GM18907 (cell line): ENCODE data around the gene RFXAP.

Experiments
- ATAC-seq: cut with Tn5 transposase; IDR thresholded peaks from one replicate; pipeline ENCODE4 v1.9.1; 2021; ENCODE audit warnings: mild to moderate bottlenecking, moderate library complexity; ENCODE audit not compliant: unreplicated experiment

RFXAP gene

DNA sequence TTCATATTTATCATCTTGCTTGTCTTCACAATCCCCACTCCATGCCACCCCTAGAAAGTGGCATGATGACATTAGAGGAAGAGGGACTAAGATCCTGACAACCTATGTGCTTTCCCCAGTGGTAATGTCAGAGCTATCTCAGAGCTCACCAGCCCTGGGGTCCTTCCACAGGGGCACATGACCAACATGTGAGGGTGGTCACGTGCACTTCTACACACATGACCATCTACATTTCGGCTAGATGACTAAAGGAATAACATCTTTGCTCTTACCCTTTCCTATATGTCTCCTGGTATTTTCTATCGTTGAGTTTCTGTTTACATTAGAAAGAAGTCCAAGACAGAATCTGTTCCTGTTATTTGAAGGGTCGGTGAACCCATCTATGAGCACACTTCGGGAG is 46.2 kb downstream of the RFXAP start:
- ATAC-seq = no peak

DNA sequence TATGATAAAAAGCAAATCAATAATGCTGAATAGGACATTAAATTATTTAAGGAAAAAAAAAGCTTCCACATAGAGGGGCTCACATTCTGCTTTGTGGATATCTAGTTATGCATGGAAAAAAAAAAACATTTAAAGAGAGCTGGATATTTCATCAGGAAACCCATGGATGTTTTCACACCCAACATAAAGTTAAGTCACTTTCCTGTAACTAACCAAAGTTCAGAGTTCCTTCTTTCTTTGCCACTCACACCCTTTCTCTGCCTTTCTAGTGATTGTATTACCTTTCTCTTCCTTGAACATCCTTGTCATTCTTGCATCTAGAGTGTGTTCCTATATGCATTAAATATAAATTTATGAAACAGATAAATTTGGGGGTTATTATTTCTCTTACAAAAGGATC is 47.2 kb downstream of the RFXAP start:
- ATAC-seq = no peak

GRCh38 chr13:36870050-36870692 is 51.1 kb downstream of the RFXAP start:
- no peak for ATAC-seq

DNA sequence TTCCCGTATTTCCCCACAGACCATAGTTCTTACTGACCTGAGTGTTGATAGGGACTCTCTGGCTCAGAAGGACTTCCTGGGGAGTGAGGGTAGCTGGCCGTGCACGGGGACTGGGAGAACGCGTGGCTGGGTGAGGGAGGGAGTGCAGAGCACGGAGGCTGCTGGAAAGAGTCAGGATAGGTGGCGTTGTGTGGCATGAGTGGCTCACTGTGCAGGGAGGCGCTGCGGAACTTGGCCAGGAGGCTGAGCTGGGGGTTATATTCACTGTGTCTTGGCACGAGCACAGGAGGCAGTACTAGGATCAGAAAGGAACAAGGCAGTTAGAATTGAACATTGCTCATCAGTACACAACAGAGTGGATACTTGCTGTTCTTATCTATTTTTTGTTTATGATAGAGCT is 53.6 kb downstream of the RFXAP start:
- ATAC-seq = no peak

- no peak for ATAC-seq
Observed at GRCh38 chr13:36875431-36875830, 56.4 kb downstream of the RFXAP start.

- ATAC-seq = no peak
Observed at GRCh38 chr13:36875961-36876360, 56.9 kb downstream of the RFXAP start.
